Endometrial microvascular endothelial cells (primary cell): Measurements from ENCODE around the gene RAB11FIP4. TPM values are rescaled to one million over a fixed set of nuclear protein-coding genes. Genes with fewer than 3 reads are reported as not detected.
"Not testable (repeated sequence)": the region's sequence is repeated elsewhere in the genome, so short reads cannot be mapped to it uniquely, and the experiment has no call there.

Experiments
- in situ Hi-C: cut with HindIII; loops from 2 replicates; pipeline ENCODE4 v1.10.0; 2017; ENCODE audit warnings: low sequenced_read_pairs, low pct_unique_long_range_greater_than_20kb; ENCODE audit errors: inconsistent ontology term
- total RNA-seq: library from RNA; depleted of rRNA; stranded (reverse); fragments of >200 nt; gene quantifications from one replicate; pipeline ENCODE4 v1.2.3, GENCODE V29; 2015; ENCODE audit errors: inconsistent ontology term

The RAB11FIP4 gene
- total RNA-seq, 1 donor from 2014 or later = not detected

GRCh38 chr17:31425282-31426040 lies 34.0 kb downstream of the RAB11FIP4 start:
- in situ Hi-C loops = no loop called here

- in situ Hi-C loops = no loop called here
Measured at GRCh38 chr17:31427684-31428083, 36.2 kb downstream of the RAB11FIP4 start.

DNA sequence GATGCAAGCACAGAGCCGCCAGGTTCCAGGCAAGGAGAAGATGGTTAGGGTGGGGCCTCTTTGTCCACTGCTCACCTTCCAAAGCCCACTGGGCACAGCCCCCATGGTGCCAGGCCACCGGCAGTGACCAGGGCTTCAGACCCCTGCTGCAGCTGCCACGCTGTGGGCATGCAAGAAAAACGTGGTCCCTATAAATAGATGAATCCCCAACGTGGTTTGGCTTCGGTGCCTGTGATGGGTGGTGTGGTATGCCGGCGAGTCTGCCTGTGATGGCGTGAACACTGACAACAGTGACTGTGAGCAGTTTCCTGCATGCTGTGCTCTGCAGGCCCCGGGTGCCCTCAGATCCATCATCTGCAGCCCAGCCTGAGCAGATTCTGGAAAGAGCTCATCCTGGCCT lies 36.6 kb downstream of the RAB11FIP4 start:
- in situ Hi-C loops = no loop called here

- in situ Hi-C loops = no loop called here
Measured at GRCh38 chr17:31428512-31428911, 37.0 kb downstream of the RAB11FIP4 start.

- in situ Hi-C loops = no loop called here
Measured at GRCh38 chr17:31431098-31431851, 39.8 kb downstream of the RAB11FIP4 start.

- in situ Hi-C loops = no loop called here
Measured at GRCh38 chr17:31431852-31432658, 40.6 kb downstream of the RAB11FIP4 start.

DNA sequence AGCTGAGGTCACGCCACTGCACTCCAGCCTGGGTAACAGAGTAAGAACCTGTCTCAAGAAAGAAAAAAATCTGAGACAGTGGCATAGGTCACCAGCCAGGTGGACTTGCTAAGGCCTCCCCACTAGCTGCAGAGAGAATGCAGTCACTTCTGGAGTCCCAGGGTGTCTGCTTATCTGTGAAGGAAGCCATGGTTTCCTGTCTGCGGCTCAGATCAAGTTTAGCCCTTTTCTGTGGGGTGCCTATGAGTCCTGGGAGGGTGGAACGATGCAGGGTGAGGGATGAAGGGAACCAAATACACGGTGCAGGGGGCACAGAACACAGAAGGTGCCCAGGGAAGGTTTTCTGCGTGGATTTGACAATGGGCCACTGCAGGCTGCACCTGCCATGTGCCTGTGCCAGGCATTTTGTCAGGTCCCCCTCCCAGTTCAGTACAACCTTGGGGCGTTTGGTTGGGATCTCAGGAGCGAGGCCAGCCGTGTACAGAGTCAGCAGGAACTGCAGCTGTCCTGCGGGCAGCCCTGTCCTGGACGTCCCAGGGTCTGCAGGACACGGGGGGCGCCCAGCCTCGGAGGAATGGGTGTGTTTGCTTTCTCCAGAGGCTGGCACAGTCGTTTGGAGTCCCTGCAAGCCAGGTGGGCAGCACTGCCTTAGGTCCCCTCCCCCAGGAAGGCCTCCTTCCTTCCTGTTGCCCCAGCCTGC lies 41.8 kb downstream of the RAB11FIP4 start:
- in situ Hi-C loops = no loop called here

- in situ Hi-C loops = no loop called here
Measured at GRCh38 chr17:31433811-31434726, 42.6 kb downstream of the RAB11FIP4 start.

GRCh38 chr17:31434727-31435050 lies 43.2 kb downstream of the RAB11FIP4 start:
- in situ Hi-C loops = no loop called here

DNA sequence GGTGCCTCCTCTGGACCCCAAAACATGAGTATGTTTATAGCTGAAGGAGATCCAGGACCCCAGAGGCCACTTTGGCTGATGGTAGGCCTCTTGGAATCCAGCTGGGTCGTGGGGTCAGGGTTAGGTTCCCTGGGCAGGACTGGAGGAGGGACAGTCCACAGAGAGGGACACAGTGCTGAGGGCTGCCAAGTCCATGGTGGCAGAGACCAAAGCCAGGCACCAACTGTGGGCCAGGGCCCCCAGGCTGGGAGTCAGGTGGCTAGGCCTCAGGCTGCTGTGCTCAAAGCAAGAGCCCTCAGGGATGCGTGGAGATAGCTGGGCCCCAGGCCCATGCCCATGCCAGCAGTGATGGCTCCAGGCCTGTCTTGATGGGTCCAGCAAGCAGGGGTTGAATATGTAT lies 44.1 kb downstream of the RAB11FIP4 start:
- in situ Hi-C loops = no loop called here

GRCh38 chr17:31437720-31438400 lies 46.4 kb downstream of the RAB11FIP4 start:
- in situ Hi-C loops = no loop called here

DNA sequence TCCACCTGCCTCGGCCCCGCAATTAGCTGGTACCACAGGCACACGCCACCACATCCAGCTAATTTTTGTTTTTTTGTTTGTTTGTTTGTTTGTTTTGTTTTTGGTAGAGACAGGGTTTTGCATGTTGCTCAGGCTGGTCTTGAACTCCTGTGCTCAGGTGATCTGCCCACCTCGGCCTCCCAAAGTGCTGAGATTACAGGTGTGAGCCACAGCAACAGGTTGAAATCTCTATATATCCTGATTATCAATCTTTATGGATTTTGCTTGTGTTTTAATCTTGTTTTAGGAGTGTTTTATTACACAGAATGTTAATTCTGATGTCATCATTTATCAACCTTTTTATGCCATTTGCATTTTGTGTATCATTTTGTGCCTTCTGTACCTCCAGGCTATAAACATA lies 48.2 kb downstream of the RAB11FIP4 start:
- in situ Hi-C loops = no loop called here

GRCh38 chr17:31442276-31442675 lies 50.8 kb downstream of the RAB11FIP4 start:
- in situ Hi-C loops = no loop called here

DNA sequence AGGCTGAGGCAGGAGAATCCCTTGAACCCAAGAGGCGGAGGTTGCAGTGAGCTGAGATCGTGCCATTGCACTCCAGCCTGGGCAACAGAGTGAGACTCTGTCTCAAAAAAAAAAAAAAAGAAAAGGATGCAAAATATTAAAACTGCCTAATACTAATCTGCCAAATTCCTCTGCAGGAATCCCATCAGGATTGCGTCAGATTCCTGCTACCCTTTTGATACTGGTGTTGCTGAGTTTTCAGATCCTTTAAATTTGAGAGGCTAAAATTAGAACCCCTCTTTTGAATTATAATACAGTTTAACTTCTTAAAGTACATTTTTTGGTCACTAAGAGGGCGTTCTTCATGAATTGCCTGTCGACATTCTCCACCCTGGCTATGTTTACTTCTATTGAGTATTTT lies 51.4 kb downstream of the RAB11FIP4 start:
- in situ Hi-C loops = not testable (repeated sequence)

GRCh38 chr17:31443386-31443785 lies 51.9 kb downstream of the RAB11FIP4 start:
- in situ Hi-C loops = no loop called here

GRCh38 chr17:31444026-31444425 lies 52.6 kb downstream of the RAB11FIP4 start:
- in situ Hi-C loops = no loop called here

DNA sequence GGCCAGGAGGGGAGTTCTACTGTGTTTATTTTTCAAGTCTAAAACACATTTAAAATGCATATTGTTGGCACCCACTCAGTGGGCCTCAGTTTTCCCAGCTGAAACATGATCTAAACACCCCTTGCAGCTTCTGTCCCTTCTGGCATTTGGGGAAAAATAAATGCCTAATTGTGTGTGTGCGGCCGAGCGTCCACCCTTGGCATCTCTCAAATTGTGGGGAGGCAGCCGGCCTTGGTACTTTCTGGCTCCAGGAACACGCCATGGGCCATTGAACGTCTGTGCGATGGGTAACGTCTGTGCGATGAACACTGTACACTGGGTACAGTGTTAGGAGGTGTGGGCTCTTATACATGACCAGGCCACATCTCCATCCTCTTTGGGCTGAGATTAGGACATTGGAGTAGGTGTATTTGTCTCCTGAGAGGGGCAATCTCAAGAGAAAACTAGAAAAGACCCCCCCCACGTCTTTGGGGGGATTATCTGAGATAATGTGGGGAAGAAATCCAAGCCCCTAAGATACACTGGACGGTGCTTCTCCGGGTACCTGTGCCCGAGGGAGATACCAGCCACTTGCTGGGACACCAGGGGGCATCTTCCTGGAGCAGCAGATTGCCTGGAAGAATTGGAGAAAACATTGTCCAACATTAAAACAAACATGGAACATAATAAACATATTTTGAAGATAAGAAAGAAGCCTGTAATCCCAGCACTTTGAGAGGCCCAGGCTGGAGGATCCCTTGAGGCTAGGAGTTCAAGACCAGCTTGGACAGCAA lies 54.9 kb downstream of the RAB11FIP4 start:
- in situ Hi-C loops = no loop called here
